ENCODE measurements around the gene EFNA5.

- no peak for TF ChIP-seq CTCF (IDR thresholded peaks at IDR 0.05)
- no peak for TF ChIP-seq ZFX (IDR thresholded peaks at IDR 0.05; ENCODE audit: borderline replicate concordance)
Measured at GRCh38 chr5:107700481-107700880, 29.7 kb upstream of the EFNA5 start.

All from 22Rv1 (cell line).